Loucy (cell line): ENCODE data around the gene NDUFV3.

ENCODE experiments used
- H2AFZ ChIP-seq: fragments of 200-600 bp; sonication (generic); 2 replicates; pipeline ENCODE4 v1.6.0; 2016; ENCODE audit warnings: antibody characterized with exemption, mild to moderate bottlenecking, low read length, moderate library complexity
- H3F3A ChIP-seq: fragments of 200-600 bp; 2 replicates; pipeline ENCODE4 v1.6.0; 2016; ENCODE audit warnings: antibody characterized with exemption, low read depth, mild to moderate bottlenecking
- H3K27me3 ChIP-seq: fragments of 200-600 bp; sonication (generic); 2 replicates; pipeline ENCODE4 v1.6.1; 2014; ENCODE audit warnings: low read length, mild to moderate bottlenecking; ENCODE audit not compliant: insufficient read depth, poor library complexity, severe bottlenecking
- H3K36me3 ChIP-seq: fragments of 200-600 bp; sonication (generic); 2 replicates; pipeline ENCODE4 v1.6.1; 2016; ENCODE audit warnings: low read length; ENCODE audit not compliant: insufficient read depth
- H3K4me1 ChIP-seq: fragments of 200-600 bp; sonication (generic); 2 replicates; pipeline ENCODE4 v1.5.1; 2014; ENCODE audit warnings: low read length, mild to moderate bottlenecking; ENCODE audit not compliant: insufficient read depth, poor library complexity, severe bottlenecking
- H3K4me2 ChIP-seq: fragments of 200-600 bp; sonication (generic); 2 replicates; pipeline ENCODE4 v1.6.0; 2014; ENCODE audit warnings: antibody characterized with exemption, low read length, low read depth, mild to moderate bottlenecking; ENCODE audit not compliant: poor library complexity, severe bottlenecking
- H3K4me3 ChIP-seq: fragments of 200-600 bp; sonication (generic); 2 replicates; pipeline ENCODE4 v1.5.1; 2014; ENCODE audit warnings: low read length, mild to moderate bottlenecking, mixed read lengths; ENCODE audit not compliant: poor library complexity, severe bottlenecking
- H3K79me2 ChIP-seq: fragments of 200-600 bp; sonication (generic); 2 replicates; pipeline ENCODE4 v1.6.1; 2014; ENCODE audit warnings: low read length; ENCODE audit not compliant: insufficient read depth
- H3K9ac ChIP-seq: fragments of 200-600 bp; sonication (generic); 2 replicates; pipeline ENCODE4 v1.6.0; 2014; ENCODE audit warnings: mild to moderate bottlenecking, low read depth, low read length, moderate library complexity; ENCODE audit not compliant: poor library complexity, severe bottlenecking
- H3K9me2 ChIP-seq: fragments of 200-600 bp; sonication (generic); replicated peaks from 2 replicates; pipeline ENCODE4 v1.6.1; 2016; ENCODE audit warnings: low read depth, low read length, mixed read lengths
- H3K9me3 ChIP-seq: fragments of 200-600 bp; sonication (generic); 2 replicates; pipeline ENCODE4 v1.6.1; 2014; ENCODE audit warnings: mild to moderate bottlenecking, antibody characterized with exemption, low read length, low read depth; ENCODE audit not compliant: insufficient read depth
- H4K20me1 ChIP-seq: fragments of 200-600 bp; sonication (generic); 2 replicates; pipeline ENCODE4 v1.6.0; 2014; ENCODE audit warnings: antibody characterized with exemption, low read length, mild to moderate bottlenecking; ENCODE audit not compliant: insufficient read depth, poor library complexity, severe bottlenecking
- CTCF ChIP-seq: fragments of 200-600 bp; sonication (generic); conservative IDR thresholded peaks from 2 replicates; pipeline ENCODE4 v1.5.1; 2014; ENCODE audit warnings: mild to moderate bottlenecking, antibody characterized with exemption, low read length
- EZH2phosphoT487 ChIP-seq: fragments of 200-600 bp; IDR thresholded peaks from 2 replicates; pipeline ENCODE4 v1.6.1; 2018; ENCODE audit warnings: antibody characterized with exemption, mild to moderate bottlenecking, moderate library complexity, borderline replicate concordance

The NDUFV3 gene

GRCh38 chr21:42858957-42859890, 33.9 kb upstream of the NDUFV3 start:
- Histone ChIP-seq H3F3A (no peaks in the 10 kb centered on the region), H3K79me2 (peaks cover 26% of the 10 kb centered on the region), H2AFZ (no peak overlapping the region), H3K9ac (no peak overlapping the region), H3K36me3 (peaks cover 89% of the 10 kb centered on the region; the same call in 1 of the 2 replicates), H3K4me3 (no peak overlapping the region), H3K27me3 (no peaks in the 10 kb centered on the region), H3K9me3 (no peaks in the 10 kb centered on the region), H4K20me1 (peaks cover 6% of the 10 kb centered on the region), H3K9me2 (no peaks in the 10 kb centered on the region), H3K4me2 (no peak overlapping the region), H3K4me1 (no peaks in the 10 kb centered on the region)
- TF ChIP-seq CTCF (no peak), EZH2phosphoT487 (no peak)

GRCh38 chr21:42859891-42860230, 33.2 kb upstream of the NDUFV3 start:
- no peaks in the 10 kb centered on the region for H3K9me2 ChIP-seq
- no peak overlapping the region for H2AFZ ChIP-seq
- no peaks in the 10 kb centered on the region for H3K9me3 ChIP-seq
- H3K4me3 ChIP-seq, result no peak overlapping the region
- H3K79me2 ChIP-seq, result peaks cover 33% of the 10 kb centered on the region
- H4K20me1 ChIP-seq, result peaks cover 6% of the 10 kb centered on the region
- H3K4me2 ChIP-seq, result no peak overlapping the region
- H3K36me3 ChIP-seq, result peaks cover 83% of the 10 kb centered on the region; the same call in 1 of the 2 replicates
- no peaks in the 10 kb centered on the region for H3F3A ChIP-seq
- no peaks in the 10 kb centered on the region for H3K27me3 ChIP-seq
- no peak overlapping the region for H3K9ac ChIP-seq
- H3K4me1 ChIP-seq, result no peaks in the 10 kb centered on the region
- no peak for TF ChIP-seq EZH2phosphoT487
- TF ChIP-seq CTCF, result no peak

- Histone ChIP-seq H3K27me3 (no peaks in the 10 kb centered on the region), H3K4me1 (no peaks in the 10 kb centered on the region), H3K79me2 (peaks cover 37% of the 10 kb centered on the region), H4K20me1 (peaks cover 6% of the 10 kb centered on the region), H3K9me3 (no peaks in the 10 kb centered on the region), H3K4me2 (no peak overlapping the region), H3F3A (no peaks in the 10 kb centered on the region), H3K9me2 (no peaks in the 10 kb centered on the region), H3K36me3 (peaks cover 83% of the 10 kb centered on the region; the same call in 1 of the 2 replicates), H2AFZ (no peak overlapping the region), H3K9ac (no peak overlapping the region), H3K4me3 (no peak overlapping the region)
- TF ChIP-seq EZH2phosphoT487 (no peak), CTCF (no peak)
These were observed 32.8 kb upstream of the NDUFV3 start for GRCh38 chr21:42860345-42860744.
